ENCODE measurements around the gene CMYA5.

GRCh38 chr5:79731775-79732174, 42.1 kb downstream of the CMYA5 start:
- TF ChIP-seq SP1 (IDR thresholded peaks at IDR 0.05) (no peak), TAF1 (conservative IDR thresholded peaks at IDR 0.05) (no peak), MAX (IDR thresholded peaks at IDR 0.05) (no peak), HNF4G (IDR thresholded peaks at IDR 0.05) (no peak)
- TF ChIP-seq, protein P1, sequence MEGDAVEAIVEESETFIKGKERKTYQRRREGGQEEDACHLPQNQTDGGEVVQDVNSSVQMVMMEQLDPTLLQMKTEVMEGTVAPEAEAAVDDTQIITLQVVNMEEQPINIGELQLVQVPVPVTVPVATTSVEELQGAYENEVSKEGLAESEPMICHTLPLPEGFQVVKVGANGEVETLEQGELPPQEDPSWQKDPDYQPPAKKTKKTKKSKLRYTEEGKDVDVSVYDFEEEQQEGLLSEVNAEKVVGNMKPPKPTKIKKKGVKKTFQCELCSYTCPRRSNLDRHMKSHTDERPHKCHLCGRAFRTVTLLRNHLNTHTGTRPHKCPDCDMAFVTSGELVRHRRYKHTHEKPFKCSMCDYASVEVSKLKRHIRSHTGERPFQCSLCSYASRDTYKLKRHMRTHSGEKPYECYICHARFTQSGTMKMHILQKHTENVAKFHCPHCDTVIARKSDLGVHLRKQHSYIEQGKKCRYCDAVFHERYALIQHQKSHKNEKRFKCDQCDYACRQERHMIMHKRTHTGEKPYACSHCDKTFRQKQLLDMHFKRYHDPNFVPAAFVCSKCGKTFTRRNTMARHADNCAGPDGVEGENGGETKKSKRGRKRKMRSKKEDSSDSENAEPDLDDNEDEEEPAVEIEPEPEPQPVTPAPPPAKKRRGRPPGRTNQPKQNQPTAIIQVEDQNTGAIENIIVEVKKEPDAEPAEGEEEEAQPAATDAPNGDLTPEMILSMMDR (IDR thresholded peaks at IDR 0.05; ENCODE audit: low read depth, low read length, missing input control), result no peak
- TF ChIP-seq, protein P2, sequence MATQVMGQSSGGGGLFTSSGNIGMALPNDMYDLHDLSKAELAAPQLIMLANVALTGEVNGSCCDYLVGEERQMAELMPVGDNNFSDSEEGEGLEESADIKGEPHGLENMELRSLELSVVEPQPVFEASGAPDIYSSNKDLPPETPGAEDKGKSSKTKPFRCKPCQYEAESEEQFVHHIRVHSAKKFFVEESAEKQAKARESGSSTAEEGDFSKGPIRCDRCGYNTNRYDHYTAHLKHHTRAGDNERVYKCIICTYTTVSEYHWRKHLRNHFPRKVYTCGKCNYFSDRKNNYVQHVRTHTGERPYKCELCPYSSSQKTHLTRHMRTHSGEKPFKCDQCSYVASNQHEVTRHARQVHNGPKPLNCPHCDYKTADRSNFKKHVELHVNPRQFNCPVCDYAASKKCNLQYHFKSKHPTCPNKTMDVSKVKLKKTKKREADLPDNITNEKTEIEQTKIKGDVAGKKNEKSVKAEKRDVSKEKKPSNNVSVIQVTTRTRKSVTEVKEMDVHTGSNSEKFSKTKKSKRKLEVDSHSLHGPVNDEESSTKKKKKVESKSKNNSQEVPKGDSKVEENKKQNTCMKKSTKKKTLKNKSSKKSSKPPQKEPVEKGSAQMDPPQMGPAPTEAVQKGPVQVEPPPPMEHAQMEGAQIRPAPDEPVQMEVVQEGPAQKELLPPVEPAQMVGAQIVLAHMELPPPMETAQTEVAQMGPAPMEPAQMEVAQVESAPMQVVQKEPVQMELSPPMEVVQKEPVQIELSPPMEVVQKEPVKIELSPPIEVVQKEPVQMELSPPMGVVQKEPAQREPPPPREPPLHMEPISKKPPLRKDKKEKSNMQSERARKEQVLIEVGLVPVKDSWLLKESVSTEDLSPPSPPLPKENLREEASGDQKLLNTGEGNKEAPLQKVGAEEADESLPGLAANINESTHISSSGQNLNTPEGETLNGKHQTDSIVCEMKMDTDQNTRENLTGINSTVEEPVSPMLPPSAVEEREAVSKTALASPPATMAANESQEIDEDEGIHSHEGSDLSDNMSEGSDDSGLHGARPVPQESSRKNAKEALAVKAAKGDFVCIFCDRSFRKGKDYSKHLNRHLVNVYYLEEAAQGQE (IDR thresholded peaks at IDR 0.05), result no peak
